Measurements from ENCODE around the gene R3HDM1.

R3HDM1 gene

DNA sequence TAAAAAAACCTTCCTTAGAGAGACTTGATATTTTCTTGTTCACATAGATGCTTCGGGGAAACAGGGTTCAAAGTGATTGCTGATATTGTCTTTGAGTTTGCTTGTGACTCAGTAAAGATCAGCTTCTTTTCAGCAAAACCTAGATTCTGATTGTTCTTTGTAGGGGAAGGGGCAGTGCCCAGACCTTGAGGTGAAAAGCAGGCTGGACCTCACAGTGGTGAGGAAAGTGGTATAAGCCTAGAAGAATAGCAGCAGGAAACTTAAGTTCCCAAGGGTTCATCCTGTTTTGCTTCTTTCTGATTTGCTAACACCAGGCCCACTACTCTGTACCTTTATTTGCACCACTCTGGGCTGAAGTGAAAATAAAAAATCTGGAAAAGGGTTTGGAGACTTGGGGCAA, 231.2 kb downstream of the R3HDM1 start:
- DNase-seq (ENCODE audit: low read depth, low spot score): no peak
- H3K36me3 ChIP-seq (ENCODE audit: insufficient read depth, low read length): peaks cover 79% of the 10 kb centered on the region
- no peak overlapping the region for H3K9ac ChIP-seq (ENCODE audit: insufficient read length)
- 0 out of 2 replicates have a peak, but pooled peaks cover under 1% of the 10 kb centered on the region for H3K9me3 ChIP-seq (ENCODE audit: low read depth, low read length)
- H3K4me3 ChIP-seq: no peak overlapping the region
- no peak overlapping the region for H3K27ac ChIP-seq
- TF ChIP-seq EZH2 (IDR thresholded peaks at IDR 0.05) (no peak), POLR2AphosphoS5 (IDR thresholded peaks at IDR 0.05; ENCODE audit: borderline replicate concordance, low read depth, low read length) (no peak), FOXP2 (optimal IDR thresholded peaks at IDR 0.05; ENCODE audit: control extremely low read depth, extremely low read length, insufficient read depth) (no peak)

DNA sequence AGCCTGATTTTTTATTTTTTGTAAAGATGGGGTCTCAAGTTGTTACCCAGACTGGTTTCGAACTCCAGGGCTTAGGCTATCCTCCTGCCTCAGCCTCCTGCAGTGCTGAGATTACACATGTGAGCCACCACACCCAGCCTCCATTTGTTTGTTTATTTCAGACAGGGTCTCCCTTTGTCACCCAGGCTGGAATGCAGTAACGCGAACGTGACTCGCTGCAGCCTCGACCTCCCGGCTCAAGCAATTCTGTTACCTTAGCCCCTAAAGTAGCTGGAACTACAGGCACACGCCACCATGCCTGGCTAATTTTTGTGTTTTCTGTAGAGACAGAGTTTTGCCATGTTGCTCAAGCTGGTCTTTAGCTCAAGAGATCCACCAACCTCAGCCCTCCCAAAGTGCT, 237.6 kb downstream of the R3HDM1 start:
- TF ChIP-seq POLR2AphosphoS5 (IDR thresholded peaks at IDR 0.05; ENCODE audit: borderline replicate concordance, low read depth, low read length) (no peak), FOXP2 (optimal IDR thresholded peaks at IDR 0.05; ENCODE audit: control extremely low read depth, extremely low read length, insufficient read depth) (no peak), EZH2 (IDR thresholded peaks at IDR 0.05) (no peak)
- DNase-seq (ENCODE audit: low read depth, low spot score): no peak
- Histone ChIP-seq H3K4me3 (no peak overlapping the region), H3K27ac (no peak overlapping the region), H3K36me3 (ENCODE audit: insufficient read depth, low read length) (peaks cover 87% of the 10 kb centered on the region), H3K9me3 (ENCODE audit: low read depth, low read length) (no peaks in the 10 kb centered on the region), H3K9ac (ENCODE audit: insufficient read length) (no peak overlapping the region)

DNA sequence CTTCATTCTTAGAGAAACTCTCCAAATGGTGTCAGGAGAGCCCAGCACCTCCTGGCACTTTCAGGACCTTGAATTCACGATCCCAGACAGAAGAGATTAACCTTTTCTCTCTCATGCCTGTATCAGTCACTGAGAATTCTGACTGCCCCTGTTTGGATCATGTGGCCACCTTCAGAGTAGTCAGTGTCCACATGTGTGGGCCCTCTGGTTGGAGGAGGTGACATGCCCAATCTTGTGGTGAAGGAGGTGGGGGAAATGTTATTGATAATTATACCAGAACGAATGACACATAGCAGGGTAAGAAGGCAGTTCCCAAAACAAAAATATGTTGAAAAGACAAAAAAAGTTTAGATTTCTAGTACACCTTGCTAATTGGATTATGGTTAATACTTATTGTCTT, 242.0 kb downstream of the R3HDM1 start:
- DNase-seq (ENCODE audit: low read depth, low spot score): no peak
- Histone ChIP-seq H3K9ac (ENCODE audit: insufficient read length) (no peak overlapping the region), H3K27ac (no peak overlapping the region), H3K9me3 (ENCODE audit: low read depth, low read length) (no peaks in the 10 kb centered on the region), H3K36me3 (ENCODE audit: insufficient read depth, low read length) (peaks cover 89% of the 10 kb centered on the region), H3K4me3 (no peak overlapping the region)
- TF ChIP-seq FOXP2 (optimal IDR thresholded peaks at IDR 0.05; ENCODE audit: control extremely low read depth, extremely low read length, insufficient read depth) (no peak), EZH2 (IDR thresholded peaks at IDR 0.05) (no peak), POLR2AphosphoS5 (IDR thresholded peaks at IDR 0.05; ENCODE audit: borderline replicate concordance, low read depth, low read length) (no peak)

DNA sequence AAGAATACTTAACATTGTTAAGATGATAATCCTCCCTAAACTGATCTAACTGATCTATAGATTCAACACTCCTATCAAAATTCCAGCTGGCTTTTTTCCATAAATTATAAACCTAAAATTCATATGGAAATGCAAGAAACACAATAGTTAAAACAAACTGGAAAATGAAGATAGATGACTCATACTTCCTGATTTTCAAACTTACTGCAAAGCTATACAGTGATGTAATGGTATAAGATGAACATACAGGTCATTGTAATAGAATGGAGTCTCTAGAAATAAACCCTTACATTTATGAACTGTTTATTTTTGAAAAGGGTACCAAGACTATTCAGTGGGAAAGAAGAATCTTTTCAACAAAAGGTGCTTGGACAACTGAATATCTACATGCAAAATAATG, 242.6 kb downstream of the R3HDM1 start:
- Histone ChIP-seq H3K4me3 (no peak overlapping the region), H3K9ac (ENCODE audit: insufficient read length) (no peak overlapping the region), H3K9me3 (ENCODE audit: low read depth, low read length) (no peaks in the 10 kb centered on the region), H3K27ac (no peak overlapping the region), H3K36me3 (ENCODE audit: insufficient read depth, low read length) (peaks cover 91% of the 10 kb centered on the region)
- no peak for DNase-seq (ENCODE audit: low read depth, low spot score)
- TF ChIP-seq FOXP2 (optimal IDR thresholded peaks at IDR 0.05; ENCODE audit: control extremely low read depth, extremely low read length, insufficient read depth) (no peak), POLR2AphosphoS5 (IDR thresholded peaks at IDR 0.05; ENCODE audit: borderline replicate concordance, low read depth, low read length) (no peak), EZH2 (IDR thresholded peaks at IDR 0.05) (no peak)

Measured in SK-N-MC (cell line).